HEK293 (cell line): ENCODE data around the gene FRMD4A.

Source experiments
- EGR2 ChIP-seq: fragments of 450-650 bp; formaldehyde crosslinking; IDR thresholded peaks from 2 replicates; pipeline ENCODE4 v1.5.1; 2016; ENCODE audit warnings: low read depth, missing biosample characterization, missing genetic modification characterization
- GLIS1 ChIP-seq: fragments of 450-650 bp; formaldehyde crosslinking; IDR thresholded peaks from 2 replicates; pipeline ENCODE4 v1.5.1; 2016; ENCODE audit warnings: missing biosample characterization, missing genetic modification characterization
- HOXA7 ChIP-seq: sonication (generic); formaldehyde crosslinking; IDR thresholded peaks from 2 replicates; pipeline ENCODE4 v1.8.1; 2022; ENCODE audit warnings: missing genetic modification reagents, borderline replicate concordance
- KLF10 ChIP-seq: fragments of 450-650 bp; IDR thresholded peaks from 2 replicates; pipeline ENCODE4 v1.5.1; 2018; ENCODE audit warnings: missing biosample characterization, mild to moderate bottlenecking, missing genetic modification characterization
- KLF7 ChIP-seq: fragments of 450-650 bp; formaldehyde crosslinking; IDR thresholded peaks from 2 replicates; pipeline ENCODE4 v1.5.1; 2016; ENCODE audit warnings: missing biosample characterization, missing genetic modification characterization, borderline replicate concordance
- KLF8 ChIP-seq: fragments of 450-650 bp; formaldehyde crosslinking; IDR thresholded peaks from 2 replicates; pipeline ENCODE4 v1.5.1; 2016; ENCODE audit warnings: missing biosample characterization, missing genetic modification characterization
- SALL2 ChIP-seq: fragments of 450-650 bp; formaldehyde crosslinking; IDR thresholded peaks from 2 replicates; pipeline ENCODE4 v1.5.0; 2017; ENCODE audit warnings: missing biosample characterization, mild to moderate bottlenecking, missing genetic modification characterization, borderline replicate concordance
- TRIM28 ChIP-seq: IDR thresholded peaks from 2 replicates; pipeline ENCODE4 v1.6.1; 2011; ENCODE audit warnings: low read length, control low read depth, borderline replicate concordance
- YY2 ChIP-seq: fragments of 450-650 bp; formaldehyde crosslinking; IDR thresholded peaks from 2 replicates; pipeline ENCODE4 v1.5.1; 2016; ENCODE audit warnings: missing biosample characterization, missing genetic modification characterization
- ZFHX2 ChIP-seq: fragments of 450-650 bp; formaldehyde crosslinking; conservative IDR thresholded peaks from 2 replicates; pipeline ENCODE4 v1.5.1; 2016; ENCODE audit warnings: missing biosample characterization, missing genetic modification characterization
- ZNF16 ChIP-seq: fragments of 450-650 bp; formaldehyde crosslinking; IDR thresholded peaks from 2 replicates; pipeline ENCODE4 v1.5.1; 2016; ENCODE audit warnings: low read depth, missing biosample characterization, missing genetic modification characterization
- ZNF239 ChIP-seq: fragments of 450-650 bp; formaldehyde crosslinking; IDR thresholded peaks from 2 replicates; pipeline ENCODE4 v1.5.1; 2016; ENCODE audit warnings: missing biosample characterization, missing genetic modification characterization
- ZNF311 ChIP-seq: fragments of 450-650 bp; formaldehyde crosslinking; IDR thresholded peaks from 2 replicates; pipeline ENCODE4 v1.5.1; 2017; ENCODE audit warnings: missing biosample characterization, missing genetic modification characterization, borderline replicate concordance
- ZNF366 ChIP-seq: fragments of 450-650 bp; formaldehyde crosslinking; conservative IDR thresholded peaks from 2 replicates; pipeline ENCODE4 v1.5.1; 2016; ENCODE audit warnings: missing biosample characterization, missing genetic modification characterization
- ZNF510 ChIP-seq: fragments of 450-650 bp; formaldehyde crosslinking; IDR thresholded peaks from 2 replicates; pipeline ENCODE4 v1.5.1; 2018; ENCODE audit warnings: mild to moderate bottlenecking, missing genetic modification characterization, missing biosample characterization; ENCODE audit not compliant: insufficient replicate concordance
- ZNF654 ChIP-seq: fragments of 450-650 bp; formaldehyde crosslinking; IDR thresholded peaks from 2 replicates; pipeline ENCODE4 v1.5.1; 2016; ENCODE audit warnings: low read depth, missing biosample characterization, missing genetic modification characterization
- ZNF664 ChIP-seq: fragments of 450-650 bp; formaldehyde crosslinking; IDR thresholded peaks from 2 replicates; pipeline ENCODE4 v1.5.1; 2016; ENCODE audit warnings: missing biosample characterization, missing genetic modification characterization
- ZNF777 ChIP-seq: fragments of 450-650 bp; formaldehyde crosslinking; IDR thresholded peaks from 2 replicates; pipeline ENCODE4 v1.5.1; 2017; ENCODE audit warnings: missing biosample characterization, missing genetic modification characterization, borderline replicate concordance
- ZNF837 ChIP-seq: fragments of 450-650 bp; formaldehyde crosslinking; IDR thresholded peaks from 2 replicates; pipeline ENCODE4 v1.5.1; 2016; ENCODE audit warnings: missing biosample characterization, missing genetic modification characterization
- ZNF843 ChIP-seq: fragments of 450-650 bp; formaldehyde crosslinking; IDR thresholded peaks from 2 replicates; pipeline ENCODE4 v1.5.1; 2016; ENCODE audit warnings: missing biosample characterization, missing genetic modification characterization
- TF ChIP-seq, protein P1 (sequence below): fragments of 450-650 bp; formaldehyde crosslinking; IDR thresholded peaks from 2 replicates; pipeline ENCODE4 v1.5.1; 2016; ENCODE audit warnings: missing biosample characterization, missing genetic modification characterization, borderline replicate concordance
- TF ChIP-seq, protein P2 (sequence below): fragments of 450-650 bp; formaldehyde crosslinking; IDR thresholded peaks from 2 replicates; pipeline ENCODE4 v1.5.1; 2016; ENCODE audit warnings: missing biosample characterization, missing genetic modification characterization
- TF ChIP-seq, protein P3 (sequence below): fragments of 450-650 bp; formaldehyde crosslinking; IDR thresholded peaks from 2 replicates; pipeline ENCODE4 v1.5.1; 2016; ENCODE audit warnings: missing biosample characterization, missing genetic modification characterization
- TF ChIP-seq, protein P4 (sequence below): fragments of 450-650 bp; formaldehyde crosslinking; IDR thresholded peaks from 2 replicates; pipeline ENCODE4 v1.5.1; 2016; ENCODE audit warnings: missing biosample characterization, missing genetic modification characterization
- TF ChIP-seq, protein P5 (sequence below): fragments of 450-650 bp; formaldehyde crosslinking; IDR thresholded peaks from 2 replicates; pipeline ENCODE4 v1.5.1; 2016; ENCODE audit warnings: missing biosample characterization, missing genetic modification characterization
- TF ChIP-seq, protein P6 (sequence below): fragments of 450-650 bp; formaldehyde crosslinking; IDR thresholded peaks from 2 replicates; pipeline ENCODE4 v1.5.1; 2016; ENCODE audit warnings: missing biosample characterization, missing genetic modification characterization

Gene FRMD4A

DNA sequence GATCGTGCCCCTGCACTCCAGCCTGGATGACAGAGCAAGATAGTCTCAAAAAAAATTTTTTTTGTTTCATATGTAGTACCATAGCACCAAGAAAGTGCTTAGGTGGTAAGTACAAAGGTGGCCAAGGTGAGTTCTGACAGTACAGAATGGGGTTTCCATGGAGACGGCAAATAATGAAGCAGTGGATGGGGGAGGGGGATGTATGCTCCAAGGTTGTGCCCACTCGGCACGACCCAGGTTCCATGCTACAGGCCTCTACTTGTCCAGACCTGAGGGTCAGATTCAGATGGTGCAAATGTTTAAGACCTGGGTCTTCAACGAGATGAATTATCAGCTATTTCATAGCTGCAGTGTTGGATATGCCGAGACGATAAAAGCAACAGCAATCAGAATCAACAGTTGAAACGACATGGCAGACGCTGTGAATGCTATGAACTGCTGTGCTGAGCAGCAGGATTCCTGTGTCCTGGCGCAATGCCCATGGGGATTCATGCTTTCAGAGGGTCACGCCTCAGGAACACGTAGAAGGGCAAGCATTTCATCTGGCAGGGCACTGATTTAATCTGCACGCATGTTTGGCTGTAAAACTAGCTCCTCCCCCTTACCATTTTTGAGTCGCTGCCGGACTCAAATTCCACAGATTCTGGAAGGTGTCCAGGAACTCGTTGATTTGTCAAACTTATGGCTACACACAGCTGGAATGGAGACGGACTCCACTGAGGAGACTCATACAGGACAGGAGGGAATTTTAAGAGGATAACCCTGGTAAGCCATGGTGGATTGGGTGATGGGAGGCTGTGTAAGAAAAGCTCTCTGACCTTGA lies 256.5 kb downstream of the FRMD4A start (continued):
- TF ChIP-seq SALL2 (tag by site-specific recombination): no peak
- no peak for TF ChIP-seq ZFHX2 (tag by site-specific recombination)
- TF ChIP-seq, protein P1, sequence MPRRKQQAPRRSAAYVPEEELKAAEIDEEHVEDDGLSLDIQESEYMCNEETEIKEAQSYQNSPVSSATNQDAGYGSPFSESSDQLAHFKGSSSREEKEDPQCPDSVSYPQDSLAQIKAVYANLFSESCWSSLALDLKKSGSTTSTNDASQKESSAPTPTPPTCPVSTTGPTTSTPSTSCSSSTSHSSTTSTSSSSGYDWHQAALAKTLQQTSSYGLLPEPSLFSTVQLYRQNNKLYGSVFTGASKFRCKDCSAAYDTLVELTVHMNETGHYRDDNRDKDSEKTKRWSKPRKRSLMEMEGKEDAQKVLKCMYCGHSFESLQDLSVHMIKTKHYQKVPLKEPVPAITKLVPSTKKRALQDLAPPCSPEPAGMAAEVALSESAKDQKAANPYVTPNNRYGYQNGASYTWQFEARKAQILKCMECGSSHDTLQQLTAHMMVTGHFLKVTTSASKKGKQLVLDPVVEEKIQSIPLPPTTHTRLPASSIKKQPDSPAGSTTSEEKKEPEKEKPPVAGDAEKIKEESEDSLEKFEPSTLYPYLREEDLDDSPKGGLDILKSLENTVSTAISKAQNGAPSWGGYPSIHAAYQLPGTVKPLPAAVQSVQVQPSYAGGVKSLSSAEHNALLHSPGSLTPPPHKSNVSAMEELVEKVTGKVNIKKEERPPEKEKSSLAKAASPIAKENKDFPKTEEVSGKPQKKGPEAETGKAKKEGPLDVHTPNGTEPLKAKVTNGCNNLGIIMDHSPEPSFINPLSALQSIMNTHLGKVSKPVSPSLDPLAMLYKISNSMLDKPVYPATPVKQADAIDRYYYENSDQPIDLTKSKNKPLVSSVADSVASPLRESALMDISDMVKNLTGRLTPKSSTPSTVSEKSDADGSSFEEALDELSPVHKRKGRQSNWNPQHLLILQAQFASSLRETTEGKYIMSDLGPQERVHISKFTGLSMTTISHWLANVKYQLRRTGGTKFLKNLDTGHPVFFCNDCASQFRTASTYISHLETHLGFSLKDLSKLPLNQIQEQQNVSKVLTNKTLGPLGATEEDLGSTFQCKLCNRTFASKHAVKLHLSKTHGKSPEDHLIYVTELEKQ (tag by site-specific recombination): peak; percentile 40; the same call in 1 of the 2 replicates
- no peak for TF ChIP-seq YY2 (tag by site-specific recombination)
- TF ChIP-seq GLIS1 (tag by site-specific recombination): 0 out of 2 replicates have a peak, but pooled peaks have one; percentile 23
- TF ChIP-seq, protein P2, sequence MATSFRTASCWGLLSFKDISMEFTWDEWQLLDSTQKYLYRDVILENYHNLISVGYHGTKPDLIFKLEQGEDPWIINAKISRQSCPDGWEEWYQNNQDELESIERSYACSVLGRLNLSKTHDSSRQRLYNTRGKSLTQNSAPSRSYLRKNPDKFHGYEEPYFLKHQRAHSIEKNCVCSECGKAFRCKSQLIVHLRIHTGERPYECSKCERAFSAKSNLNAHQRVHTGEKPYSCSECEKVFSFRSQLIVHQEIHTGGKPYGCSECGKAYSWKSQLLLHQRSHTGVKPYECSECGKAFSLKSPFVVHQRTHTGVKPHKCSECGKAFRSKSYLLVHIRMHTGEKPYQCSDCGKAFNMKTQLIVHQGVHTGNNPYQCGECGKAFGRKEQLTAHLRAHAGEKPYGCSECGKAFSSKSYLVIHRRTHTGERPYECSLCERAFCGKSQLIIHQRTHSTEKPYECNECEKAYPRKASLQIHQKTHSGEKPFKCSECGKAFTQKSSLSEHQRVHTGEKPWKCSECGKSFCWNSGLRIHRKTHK (tag by site-specific recombination): no peak
- TF ChIP-seq, protein P3, sequence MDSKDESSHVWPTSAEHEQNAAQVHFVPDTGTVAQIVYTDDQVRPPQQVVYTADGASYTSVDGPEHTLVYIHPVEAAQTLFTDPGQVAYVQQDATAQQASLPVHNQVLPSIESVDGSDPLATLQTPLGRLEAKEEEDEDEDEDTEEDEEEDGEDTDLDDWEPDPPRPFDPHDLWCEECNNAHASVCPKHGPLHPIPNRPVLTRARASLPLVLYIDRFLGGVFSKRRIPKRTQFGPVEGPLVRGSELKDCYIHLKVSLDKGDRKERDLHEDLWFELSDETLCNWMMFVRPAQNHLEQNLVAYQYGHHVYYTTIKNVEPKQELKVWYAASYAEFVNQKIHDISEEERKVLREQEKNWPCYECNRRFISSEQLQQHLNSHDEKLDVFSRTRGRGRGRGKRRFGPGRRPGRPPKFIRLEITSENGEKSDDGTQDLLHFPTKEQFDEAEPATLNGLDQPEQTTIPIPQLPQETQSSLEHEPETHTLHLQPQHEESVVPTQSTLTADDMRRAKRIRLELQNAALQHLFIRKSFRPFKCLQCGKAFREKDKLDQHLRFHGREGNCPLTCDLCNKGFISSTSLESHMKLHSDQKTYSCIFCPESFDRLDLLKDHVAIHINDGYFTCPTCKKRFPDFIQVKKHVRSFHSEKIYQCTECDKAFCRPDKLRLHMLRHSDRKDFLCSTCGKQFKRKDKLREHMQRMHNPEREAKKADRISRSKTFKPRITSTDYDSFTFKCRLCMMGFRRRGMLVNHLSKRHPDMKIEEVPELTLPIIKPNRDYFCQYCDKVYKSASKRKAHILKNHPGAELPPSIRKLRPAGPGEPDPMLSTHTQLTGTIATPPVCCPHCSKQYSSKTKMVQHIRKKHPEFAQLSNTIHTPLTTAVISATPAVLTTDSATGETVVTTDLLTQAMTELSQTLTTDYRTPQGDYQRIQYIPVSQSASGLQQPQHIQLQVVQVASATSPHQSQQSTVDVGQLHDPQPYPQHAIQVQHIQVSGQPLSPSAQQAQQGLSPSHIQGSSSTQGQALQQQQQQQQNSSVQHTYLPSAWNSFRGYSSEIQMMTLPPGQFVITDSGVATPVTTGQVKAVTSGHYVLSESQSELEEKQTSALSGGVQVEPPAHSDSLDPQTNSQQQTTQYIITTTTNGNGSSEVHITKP (tag by site-specific recombination): peak; percentile 52
- no peak for TF ChIP-seq ZNF510 (tag by site-specific recombination)
- no peak for TF ChIP-seq ZNF311 (tag by site-specific recombination)
- TF ChIP-seq HOXA7 (CRISPR knock-in tag): no peak
- peak; percentile 84 for TF ChIP-seq TRIM28
- TF ChIP-seq ZNF843: peak; percentile 78
- TF ChIP-seq, protein P4, sequence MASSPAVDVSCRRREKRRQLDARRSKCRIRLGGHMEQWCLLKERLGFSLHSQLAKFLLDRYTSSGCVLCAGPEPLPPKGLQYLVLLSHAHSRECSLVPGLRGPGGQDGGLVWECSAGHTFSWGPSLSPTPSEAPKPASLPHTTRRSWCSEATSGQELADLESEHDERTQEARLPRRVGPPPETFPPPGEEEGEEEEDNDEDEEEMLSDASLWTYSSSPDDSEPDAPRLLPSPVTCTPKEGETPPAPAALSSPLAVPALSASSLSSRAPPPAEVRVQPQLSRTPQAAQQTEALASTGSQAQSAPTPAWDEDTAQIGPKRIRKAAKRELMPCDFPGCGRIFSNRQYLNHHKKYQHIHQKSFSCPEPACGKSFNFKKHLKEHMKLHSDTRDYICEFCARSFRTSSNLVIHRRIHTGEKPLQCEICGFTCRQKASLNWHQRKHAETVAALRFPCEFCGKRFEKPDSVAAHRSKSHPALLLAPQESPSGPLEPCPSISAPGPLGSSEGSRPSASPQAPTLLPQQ: peak; percentile 83
- peak; percentile 42; the same call in 1 of the 2 replicates for TF ChIP-seq KLF10 (tag by site-specific recombination)
- no peak for TF ChIP-seq ZNF777 (tag by site-specific recombination)
- no peak; the same call in 1 of the 2 replicates for TF ChIP-seq KLF8 (tag by site-specific recombination)
- no peak for TF ChIP-seq EGR2 (tag by site-specific recombination)
- peak; percentile 55 for TF ChIP-seq ZNF366 (tag by site-specific recombination)
- TF ChIP-seq ZNF16 (tag by site-specific recombination): no peak
- TF ChIP-seq, protein P5, sequence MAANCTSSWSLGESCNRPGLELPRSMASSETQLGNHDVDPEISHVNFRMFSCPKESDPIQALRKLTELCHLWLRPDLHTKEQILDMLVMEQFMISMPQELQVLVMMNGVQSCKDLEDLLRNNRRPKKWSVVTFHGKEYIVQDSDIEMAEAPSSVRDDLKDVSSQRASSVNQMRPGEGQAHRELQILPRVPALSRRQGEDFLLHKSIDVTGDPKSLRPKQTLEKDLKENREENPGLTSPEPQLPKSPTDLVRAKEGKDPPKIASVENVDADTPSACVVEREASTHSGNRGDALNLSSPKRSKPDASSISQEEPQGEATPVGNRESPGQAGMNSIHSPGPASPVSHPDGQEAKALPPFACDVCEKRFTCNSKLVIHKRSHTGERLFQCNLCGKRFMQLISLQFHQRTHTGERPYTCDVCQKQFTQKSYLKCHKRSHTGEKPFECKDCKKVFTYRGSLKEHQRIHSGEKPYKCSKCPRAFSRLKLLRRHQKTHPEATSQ (tag by site-specific recombination): no peak
- TF ChIP-seq ZNF664: no peak
- TF ChIP-seq ZNF654: no peak
- no peak for TF ChIP-seq ZNF239 (tag by site-specific recombination)
- TF ChIP-seq, protein P6, sequence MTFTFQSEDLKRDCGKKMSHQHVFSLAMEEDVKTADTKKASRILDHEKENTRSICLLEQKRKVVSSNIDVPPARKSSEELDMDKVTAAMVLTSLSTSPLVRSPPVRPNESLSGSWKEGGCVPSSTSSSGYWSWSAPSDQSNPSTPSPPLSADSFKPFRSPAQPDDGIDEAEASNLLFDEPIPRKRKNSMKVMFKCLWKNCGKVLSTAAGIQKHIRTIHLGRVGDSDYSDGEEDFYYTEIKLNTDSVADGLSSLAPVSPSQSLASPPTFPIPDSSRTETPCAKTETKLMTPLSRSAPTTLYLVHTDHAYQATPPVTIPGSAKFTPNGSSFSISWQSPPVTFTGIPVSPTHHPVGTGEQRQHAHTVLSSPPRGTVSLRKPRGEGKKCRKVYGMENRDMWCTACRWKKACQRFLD: no peak
- TF ChIP-seq ZNF837 (tag by site-specific recombination): no peak
- TF ChIP-seq KLF7 (tag by site-specific recombination): no peak
